Measurements from ENCODE around the gene CEACAM7.

CEACAM7 gene

GRCh38 chr19:41700381-41701195 lies 12.5 kb upstream of the CEACAM7 start:
- DNase-seq (ENCODE audit: low read depth in 4 of 4, low spot score in 1 of 4): no peak

GRCh38 chr19:41699968-41700323 lies 11.9 kb upstream of the CEACAM7 start:
- no peak for DNase-seq (ENCODE audit: low read depth in 4 of 4, low spot score in 1 of 4)

- DNase-seq (ENCODE audit: low read depth in 4 of 4, low spot score in 1 of 4): no peak
Observed at GRCh38 chr19:41699231-41699967, 11.3 kb upstream of the CEACAM7 start.

DNA sequence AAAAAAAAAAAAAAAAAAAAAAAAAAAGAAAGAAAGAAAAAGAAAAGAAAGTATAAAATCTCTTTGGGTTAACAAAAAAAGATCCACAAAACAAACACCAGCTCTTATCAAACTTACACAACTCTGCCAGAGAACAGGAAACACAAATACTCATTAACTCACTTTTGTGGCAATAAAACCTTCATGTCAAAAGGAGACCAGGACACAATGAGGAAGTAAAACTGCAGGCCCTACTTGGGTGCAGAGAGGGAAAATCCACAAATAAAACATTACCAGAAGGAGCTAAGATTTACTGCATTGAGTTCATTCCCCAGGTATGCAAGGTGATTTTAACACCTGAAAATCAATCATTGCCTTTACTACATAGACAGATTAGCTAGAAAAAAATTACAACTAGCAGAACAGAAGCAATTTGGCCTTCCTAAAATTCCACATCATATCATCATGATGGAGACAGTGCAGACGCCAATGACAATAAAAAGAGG lies 10.7 kb upstream of the CEACAM7 start:
- no peak for DNase-seq (ENCODE audit: low read depth in 4 of 4, low spot score in 1 of 4)

DNA sequence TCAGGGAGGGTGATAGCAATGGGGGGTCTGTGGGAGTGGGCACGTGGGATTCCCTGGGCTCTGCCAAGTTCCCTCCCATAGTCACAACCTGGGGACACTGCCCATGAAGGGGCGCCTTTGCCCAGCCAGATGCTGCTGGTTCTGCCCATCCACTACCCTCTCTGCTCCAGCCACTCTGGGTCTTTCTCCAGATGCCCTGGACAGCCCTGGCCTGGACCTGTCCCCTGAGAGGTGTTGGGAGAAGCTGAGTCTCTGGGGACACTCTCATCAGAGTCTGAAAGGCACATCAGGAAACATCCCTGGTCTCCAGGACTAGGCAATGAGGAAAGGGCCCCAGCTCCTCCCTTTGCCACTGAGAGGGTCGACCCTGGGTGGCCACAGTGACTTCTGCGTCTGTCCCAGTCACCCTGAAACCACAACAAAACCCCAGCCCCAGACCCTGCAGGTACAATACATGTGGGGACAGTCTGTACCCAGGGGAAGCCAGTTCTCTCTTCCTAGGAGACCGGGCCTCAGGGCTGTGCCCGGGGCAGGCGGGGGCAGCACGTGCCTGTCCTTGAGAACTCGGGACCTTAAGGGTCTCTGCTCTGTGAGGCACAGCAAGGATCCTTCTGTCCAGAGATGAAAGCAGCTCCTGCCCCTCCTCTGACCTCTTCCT lies 9.3 kb upstream of the CEACAM7 start:
- DNase-seq (ENCODE audit: low read depth in 4 of 4, low spot score in 1 of 4): no peak

- DNase-seq (ENCODE audit: low read depth in 4 of 4, low spot score in 1 of 4): no peak
Observed at GRCh38 chr19:41696402-41697197, 8.5 kb upstream of the CEACAM7 start.

DNA sequence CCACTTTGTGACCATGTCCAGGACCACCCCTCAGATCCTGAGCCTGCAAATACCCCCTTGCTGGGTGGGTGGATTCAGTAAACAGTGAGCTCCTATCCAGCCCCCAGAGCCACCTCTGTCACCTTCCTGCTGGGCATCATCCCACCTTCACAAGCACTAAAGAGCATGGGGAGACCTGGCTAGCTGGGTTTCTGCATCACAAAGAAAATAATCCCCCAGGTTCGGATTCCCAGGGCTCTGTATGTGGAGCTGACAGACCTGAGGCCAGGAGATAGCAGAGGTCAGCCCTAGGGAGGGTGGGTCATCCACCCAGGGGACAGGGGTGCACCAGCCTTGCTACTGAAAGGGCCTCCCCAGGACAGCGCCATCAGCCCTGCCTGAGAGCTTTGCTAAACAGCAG lies 7.7 kb upstream of the CEACAM7 start:
- no peak for DNase-seq (ENCODE audit: low read depth in 4 of 4, low spot score in 1 of 4)

DNA sequence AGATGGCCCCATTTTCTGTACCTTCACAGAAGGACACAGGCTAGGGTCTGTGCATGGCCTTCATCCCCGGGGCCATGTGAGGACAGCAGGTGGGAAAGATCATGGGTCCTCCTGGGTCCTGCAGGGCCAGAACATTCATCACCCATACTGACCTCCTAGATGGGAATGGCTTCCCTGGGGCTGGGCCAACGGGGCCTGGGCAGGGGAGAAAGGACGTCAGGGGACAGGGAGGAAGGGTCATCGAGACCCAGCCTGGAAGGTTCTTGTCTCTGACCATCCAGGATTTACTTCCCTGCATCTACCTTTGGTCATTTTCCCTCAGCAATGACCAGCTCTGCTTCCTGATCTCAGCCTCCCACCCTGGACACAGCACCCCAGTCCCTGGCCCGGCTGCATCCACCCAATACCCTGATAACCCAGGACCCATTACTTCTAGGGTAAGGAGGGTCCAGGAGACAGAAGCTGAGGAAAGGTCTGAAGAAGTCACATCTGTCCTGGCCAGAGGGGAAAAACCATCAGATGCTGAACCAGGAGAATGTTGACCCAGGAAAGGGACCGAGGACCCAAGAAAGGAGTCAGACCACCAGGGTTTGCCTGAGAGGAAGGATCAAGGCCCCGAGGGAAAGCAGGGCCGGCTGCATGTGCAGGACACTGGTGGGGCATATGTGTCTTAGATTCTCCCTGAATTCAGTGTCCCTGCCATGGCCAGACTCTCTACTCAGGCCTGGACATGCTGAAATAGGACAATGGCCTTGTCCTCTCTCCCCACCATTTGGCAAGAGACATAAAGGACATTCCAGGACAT lies 7.0 kb upstream of the CEACAM7 start:
- no peak for DNase-seq (ENCODE audit: low read depth in 4 of 4, low spot score in 1 of 4)

DNA sequence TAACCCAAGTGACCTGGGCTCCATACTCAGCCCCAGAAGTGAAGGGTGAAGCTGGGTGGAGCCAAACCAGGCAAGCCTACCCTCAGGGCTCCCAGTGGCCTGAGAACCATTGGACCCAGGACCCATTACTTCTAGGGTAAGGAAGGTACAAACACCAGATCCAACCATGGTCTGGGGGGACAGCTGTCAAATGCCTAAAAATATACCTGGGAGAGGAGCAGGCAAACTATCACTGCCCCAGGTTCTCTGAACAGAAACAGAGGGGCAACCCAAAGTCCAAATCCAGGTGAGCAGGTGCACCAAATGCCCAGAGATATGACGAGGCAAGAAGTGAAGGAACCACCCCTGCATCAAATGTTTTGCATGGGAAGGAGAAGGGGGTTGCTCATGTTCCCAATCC lies 6.1 kb upstream of the CEACAM7 start:
- DNase-seq (ENCODE audit: low read depth in 4 of 4, low spot score in 1 of 4): no peak

DNA sequence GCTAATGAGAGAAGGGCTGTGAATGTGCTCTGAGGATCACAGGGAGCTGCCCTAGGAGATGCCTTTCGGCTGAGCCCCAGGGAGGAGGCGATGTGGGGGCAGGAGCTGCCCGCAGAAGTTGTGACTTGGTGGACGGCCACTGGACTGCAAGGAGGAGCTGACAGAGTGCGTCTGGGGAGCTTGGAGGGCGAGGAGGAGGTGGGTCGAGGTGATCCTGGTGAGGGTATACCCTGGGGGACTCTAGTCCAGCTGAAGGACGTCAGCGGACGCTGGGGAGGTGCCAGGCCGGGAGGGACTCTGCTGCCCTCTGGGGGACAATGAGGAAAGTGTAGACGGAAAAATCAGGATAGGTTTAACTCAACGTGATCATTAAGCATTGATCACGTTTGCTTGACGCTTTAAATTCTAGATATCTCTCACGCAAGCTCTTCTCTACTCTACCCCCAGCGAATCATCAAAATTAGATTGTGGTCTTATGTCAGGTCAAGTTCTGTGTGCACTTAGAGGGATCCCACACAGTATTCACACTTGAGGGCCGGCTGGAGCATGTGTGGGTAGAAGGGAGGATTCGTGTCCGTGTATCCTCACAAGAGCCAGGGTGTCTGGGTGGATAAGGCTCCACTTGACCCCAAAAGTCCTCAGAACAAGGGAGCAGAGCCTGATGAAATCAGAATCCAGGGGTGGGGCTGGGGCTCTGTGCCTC lies 3.3 kb upstream of the CEACAM7 start:
- DNase-seq (ENCODE audit: low read depth in 4 of 4, low spot score in 1 of 4): no peak

DNA sequence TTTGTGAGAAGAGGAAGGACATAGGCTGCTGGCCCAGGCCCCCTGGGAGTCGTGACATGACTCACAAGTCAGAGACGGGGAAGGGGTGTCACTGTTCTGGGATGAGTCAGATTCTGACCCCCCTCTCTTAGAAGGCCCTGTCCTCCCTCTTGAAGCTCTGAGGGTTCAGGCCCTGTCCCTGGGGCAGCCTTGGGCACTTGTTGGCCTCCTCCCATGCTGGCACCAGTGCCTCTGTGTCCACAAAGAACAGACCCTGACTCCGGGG lies 2.7 kb upstream of the CEACAM7 start:
- DNase-seq (ENCODE audit: low read depth in 4 of 4, low spot score in 1 of 4): no peak

DNA sequence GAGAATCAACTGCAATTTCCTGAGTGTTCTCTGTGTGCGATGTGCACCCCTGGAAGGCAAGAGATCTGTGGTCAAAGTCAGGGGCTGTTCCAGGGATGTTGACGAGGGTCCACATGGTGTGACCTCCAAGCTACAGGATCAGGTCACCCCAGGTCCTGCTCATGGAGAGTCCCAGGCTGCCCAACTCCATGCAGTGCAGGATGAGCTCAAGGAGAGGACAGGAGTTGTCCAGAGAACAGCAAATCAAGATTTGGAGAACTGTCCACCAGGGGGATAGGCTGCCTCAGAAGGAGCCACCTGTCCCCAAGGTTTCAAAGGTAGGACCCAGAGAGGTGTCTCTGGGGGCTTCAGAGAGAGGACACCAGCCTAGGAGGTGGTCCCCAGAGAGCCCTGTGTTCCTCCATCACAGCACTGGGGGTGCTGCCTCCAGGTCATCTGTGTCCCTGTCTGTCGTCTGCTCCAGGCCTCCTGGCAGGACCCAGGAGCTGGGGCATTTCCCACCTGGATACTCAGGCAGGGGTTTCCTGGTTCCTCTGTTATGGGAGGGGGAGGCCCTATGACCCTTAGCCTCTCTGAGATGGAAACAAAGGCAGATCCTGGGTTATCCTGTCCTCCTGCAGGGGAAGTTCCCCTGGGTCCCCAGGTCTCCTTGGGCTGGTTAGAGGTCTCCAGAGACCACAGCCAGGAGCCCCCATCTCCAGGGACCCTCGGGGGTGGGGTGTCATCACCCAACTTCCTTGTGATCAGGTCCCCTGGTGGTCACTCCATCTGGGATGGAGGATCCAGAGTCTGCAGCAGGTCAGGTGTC lies 2.1 kb upstream of the CEACAM7 start:
- DNase-seq (ENCODE audit: low read depth in 4 of 4, low spot score in 1 of 4): no peak

- DNase-seq (ENCODE audit: low read depth in 4 of 4, low spot score in 1 of 4): no peak
Observed at GRCh38 chr19:41688687-41689086, 617 bp upstream of the CEACAM7 start.

- DNase-seq (ENCODE audit: low read depth in 4 of 4, low spot score in 1 of 4): no peak
Observed at GRCh38 chr19:41687419-41687818, 651 bp downstream of the CEACAM7 start.

DNA sequence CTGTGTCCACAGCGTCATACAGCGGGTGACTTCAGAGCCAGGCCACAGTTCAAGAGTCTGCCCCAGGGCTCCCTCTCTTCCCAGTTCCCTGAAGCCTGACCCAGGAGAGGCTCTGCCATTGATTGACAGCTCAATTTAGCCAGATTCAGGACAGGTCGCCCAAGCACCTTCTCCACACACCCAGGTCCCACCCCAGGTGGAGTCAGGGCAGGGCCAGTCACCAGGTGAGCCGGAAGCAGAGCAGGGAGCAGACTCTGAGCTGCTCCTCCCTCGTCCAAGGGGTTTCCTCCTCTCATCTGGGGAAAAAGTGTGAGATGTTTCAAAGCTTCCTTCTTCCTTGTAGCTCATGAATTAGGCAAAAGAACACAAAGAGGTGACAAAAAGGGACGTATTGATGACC lies 5.6 kb downstream of the CEACAM7 start:
- no peak for DNase-seq (ENCODE audit: low read depth in 4 of 4, low spot score in 1 of 4)

GRCh38 chr19:41671486-41671885 lies 16.6 kb downstream of the CEACAM7 start:
- no peak for DNase-seq (ENCODE audit: low read depth in 4 of 4, low spot score in 1 of 4)

GRCh38 chr19:41670755-41671154 lies 17.3 kb downstream of the CEACAM7 start:
- DNase-seq (ENCODE audit: low read depth in 4 of 4, low spot score in 1 of 4): no peak

DNA sequence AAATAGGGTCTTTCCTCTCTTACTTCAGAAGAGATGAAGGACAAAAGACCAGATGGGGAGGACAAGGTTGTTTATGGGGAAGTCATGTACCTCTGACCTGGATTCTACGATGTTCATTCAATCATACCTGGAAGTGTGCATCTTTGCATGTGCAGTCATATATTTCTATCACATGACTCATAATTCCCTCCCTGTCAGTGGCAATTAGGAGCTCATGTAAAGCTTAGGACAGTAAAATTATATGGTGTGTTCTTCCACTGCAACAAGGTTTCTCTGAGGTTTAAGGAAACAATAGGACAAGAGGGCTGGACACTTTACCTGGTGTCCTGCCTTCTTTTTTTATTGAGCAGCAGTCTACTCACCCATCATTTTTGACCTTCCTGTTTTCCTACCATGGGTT lies 19.8 kb downstream of the CEACAM7 start:
- no peak for DNase-seq (ENCODE audit: low read depth in 4 of 4, low spot score in 1 of 4)

DNA sequence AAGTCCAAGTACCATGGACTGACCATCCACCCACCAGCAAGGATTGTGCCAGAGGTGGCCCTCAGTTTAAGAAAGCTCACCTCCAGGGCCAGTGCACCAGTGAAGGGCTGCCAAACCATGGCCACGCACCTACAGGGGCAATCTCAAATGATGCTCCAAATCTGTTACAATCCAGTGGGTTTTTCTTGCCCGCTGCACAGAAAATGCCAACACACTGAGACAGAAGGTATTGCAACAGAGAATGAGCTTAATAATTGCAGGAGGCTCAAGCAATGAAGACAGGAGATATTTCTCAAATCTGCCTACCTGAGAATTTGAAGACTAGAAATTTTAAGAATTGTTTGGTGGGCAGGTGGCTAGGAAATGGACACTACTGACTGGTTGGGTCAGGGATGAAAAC lies 22.0 kb downstream of the CEACAM7 start:
- DNase-seq (ENCODE audit: low read depth in 4 of 4, low spot score in 1 of 4): no peak
